NOMO-1 (cell line): ENCODE measurements around the gene GABRB1.
"Not testable (repeated sequence)": the region's sequence is repeated elsewhere in the genome, so short reads cannot be mapped to it uniquely, and the experiment has no call there.

Experiments
- DNase-seq, 2 experiments: peaks; one replicate each; lab custom pipeline; 2025; ENCODE audit not compliant: unreplicated experiment in 2 of 2; lab: John Stamatoyannopoulos, UW

The GABRB1 gene

GRCh38 chr4:47378021-47378530 is 346.7 kb downstream of the GABRB1 start:
- not testable (repeated sequence) for DNase-seq

- no peak for DNase-seq
These were observed 349.8 kb downstream of the GABRB1 start for GRCh38 chr4:47381172-47381571.

- DNase-seq, result no peak
These were observed 351.5 kb downstream of the GABRB1 start for GRCh38 chr4:47382846-47383360.

- DNase-seq, result peak; percentile 3 to 66
These were observed 352.6 kb downstream of the GABRB1 start for GRCh38 chr4:47383829-47384427.

- DNase-seq, result no peak
These were observed 354.8 kb downstream of the GABRB1 start for GRCh38 chr4:47386146-47386545.

GRCh38 chr4:47386561-47387235 is 355.3 kb downstream of the GABRB1 start:
- DNase-seq, result no peak

GRCh38 chr4:47390428-47391125 is 359.2 kb downstream of the GABRB1 start:
- no peak for DNase-seq

- no peak for DNase-seq
These were observed 359.9 kb downstream of the GABRB1 start for GRCh38 chr4:47391256-47391655.

GRCh38 chr4:47406408-47406807 is 375.0 kb downstream of the GABRB1 start:
- peak in 1 of 2 experiments; percentile 23 for DNase-seq

- no peak for DNase-seq
These were observed 378.9 kb downstream of the GABRB1 start for GRCh38 chr4:47410271-47410670.

- no peak for DNase-seq
These were observed 382.2 kb downstream of the GABRB1 start for GRCh38 chr4:47413521-47413920.

- no peak for DNase-seq
These were observed 384.4 kb downstream of the GABRB1 start for GRCh38 chr4:47415719-47416118.

GRCh38 chr4:47418147-47418546 is 386.8 kb downstream of the GABRB1 start:
- no peak for DNase-seq

GRCh38 chr4:47419296-47419695 is 387.9 kb downstream of the GABRB1 start:
- no peak for DNase-seq

- no peak for DNase-seq
These were observed 394.3 kb downstream of the GABRB1 start for GRCh38 chr4:47425628-47426027.

- DNase-seq, result no peak
These were observed 396.6 kb downstream of the GABRB1 start for GRCh38 chr4:47427935-47428334.

- DNase-seq, result peak in 1 of 2 experiments; percentile 17
These were observed 401.4 kb downstream of the GABRB1 start for GRCh38 chr4:47432749-47433148.

GRCh38 chr4:47434931-47435330 is 403.6 kb downstream of the GABRB1 start:
- DNase-seq, result no peak

GRCh38 chr4:47442980-47443379 is 411.6 kb downstream of the GABRB1 start:
- DNase-seq, result peak; percentile 54 to 76

- DNase-seq, result peak in 1 of 2 experiments; percentile 40
These were observed 412.7 kb downstream of the GABRB1 start for GRCh38 chr4:47444031-47444430.

GRCh38 chr4:47451657-47452056 is 420.3 kb downstream of the GABRB1 start:
- no peak for DNase-seq
